Keratinocyte (primary cell): ENCODE data around the gene BMPER. TPM values are rescaled to one million over a fixed set of nuclear protein-coding genes. Genes with fewer than 3 reads are reported as not detected.

ENCODE experiments used
- DNase-seq: peaks from one replicate; pipeline ENCODE4 v3.0.0-alpha.2; 2011; ENCODE audit warnings: low read depth, missing footprints, low spot score
- FAIRE-seq: peaks from 2 replicates; lab custom pipeline; 2011; peaks lifted over from hg19 to GRCh38; lab: Jason Lieb, UNC
- H2AFZ ChIP-seq: 2 replicates; pipeline ENCODE4 v1.6.0; 2012; ENCODE audit warnings: low read length, control low read depth, inconsistent platforms; ENCODE audit not compliant: control insufficient read depth
- H3K27ac ChIP-seq: 2 replicates; pipeline ENCODE4 v1.5.1; 2011; ENCODE audit warnings: low read length; ENCODE audit not compliant: control insufficient read depth, insufficient read depth
- H3K27me3 ChIP-seq: 3 replicates; pipeline ENCODE4 v1.6.0; 2011; ENCODE audit warnings: low read length; ENCODE audit not compliant: control insufficient read depth, insufficient read depth; ENCODE audit errors: extremely low read depth
- H3K36me3 ChIP-seq, 2 experiments: 2 replicates in 1 of 2; 3 replicates in 1 of 2; pipeline ENCODE4 v1.5.1; 2011; ENCODE audit warnings: low read length in 2 of 2, mild to moderate bottlenecking in 1 of 2; ENCODE audit not compliant: control insufficient read depth in 2 of 2, insufficient read depth in 2 of 2; ENCODE audit errors: extremely low read depth in 1 of 2
- H3K4me1 ChIP-seq: 3 replicates; pipeline ENCODE4 v1.5.1; 2011; ENCODE audit warnings: low read length; ENCODE audit not compliant: control insufficient read depth, insufficient read depth; ENCODE audit errors: extremely low read depth
- H3K4me2 ChIP-seq: 3 replicates; pipeline ENCODE4 v1.6.0; 2011; ENCODE audit warnings: low read depth, low read length; ENCODE audit not compliant: control insufficient read depth, insufficient read depth; ENCODE audit errors: extremely low read depth
- H3K4me3 ChIP-seq, 3 experiments: fragments of 200-600 bp in 1 of 3; sonication (generic) in 1 of 3; 2 replicates in 2 of 3; 3 replicates in 1 of 3; pipeline ENCODE4 v1.5.1; 2011 to 2016; ENCODE audit warnings: low read length in 3 of 3, mild to moderate bottlenecking in 3 of 3, control low read depth in 2 of 3, inconsistent platforms in 1 of 3, low read depth in 1 of 3, mixed read lengths in 1 of 3, mixed run types in 1 of 3, moderate library complexity in 1 of 3; ENCODE audit not compliant: control insufficient read depth in 2 of 3, insufficient read depth in 2 of 3; ENCODE audit errors: extremely low read depth in 1 of 3
- H3K79me2 ChIP-seq: 2 replicates; pipeline ENCODE4 v1.6.0; 2012; ENCODE audit warnings: low read length; ENCODE audit not compliant: control insufficient read depth, insufficient read depth
- H3K9ac ChIP-seq: 3 replicates; pipeline ENCODE4 v1.6.0; 2011; ENCODE audit warnings: low read length; ENCODE audit not compliant: control insufficient read depth, insufficient read depth; ENCODE audit errors: extremely low read depth
- H3K9me1 ChIP-seq: 3 replicates; pipeline ENCODE4 v1.6.0; 2011; ENCODE audit warnings: low read length; ENCODE audit not compliant: control insufficient read depth, insufficient read depth; ENCODE audit errors: extremely low read depth
- H3K9me3 ChIP-seq: 2 replicates; pipeline ENCODE4 v1.5.1; 2012; ENCODE audit warnings: low read depth, low read length; ENCODE audit not compliant: control insufficient read depth
- H4K20me1 ChIP-seq: 3 replicates; pipeline ENCODE4 v1.6.0; 2011; ENCODE audit warnings: low read length; ENCODE audit not compliant: control insufficient read depth, insufficient read depth; ENCODE audit errors: extremely low read depth
- EZH2 ChIP-seq: IDR thresholded peaks from one replicate; pipeline ENCODE4 v1.6.1; 2012; ENCODE audit warnings: inconsistent platforms, mild to moderate bottlenecking, low read length, moderate library complexity
- dilution Hi-C: fragments of 300-500 bp; cut with MboI; formaldehyde crosslinking; loops from one replicate; pipeline ENCODE4 v1.7.0; 2020; ENCODE audit warnings: low sequenced_read_pairs; ENCODE audit not compliant: extremely low pct_ligation_motif_present
- polyA plus RNA-seq, 5 experiments: library from polyadenylated mRNA; depleted of rRNA in 3 of 5; stranded (reverse) in 3 of 5; stranded (forward) in 1 of 5; unstranded in 1 of 5; fragments of >200 nt; gene quantifications; 1 replicate in 1 of 5; 2 replicates in 3 of 5; 3 replicates in 1 of 5; pipeline versions ENCODE4 v1.2.1 to v1.2.3, GENCODE V29; 2011 to 2012; ENCODE audit warnings: missing spikeins in 2 of 5, low read depth in 1 of 5, low replicate concordance in 1 of 5
- TF ChIP-seq, protein P1 (sequence below), 3 experiments: IDR thresholded peaks in 1 of 3; conservative IDR thresholded peaks in 1 of 3; optimal IDR thresholded peaks in 1 of 3; 2 replicates in 2 of 3; 3 replicates in 1 of 3; pipeline versions ENCODE3 to v1.5.1; 2011; ENCODE audit warnings: low read length in 3 of 3, mild to moderate bottlenecking in 3 of 3, moderate library complexity in 2 of 3, control low read depth in 1 of 3, inconsistent platforms in 1 of 3; ENCODE audit not compliant: insufficient read depth in 2 of 3; ENCODE audit errors: extremely low read depth in 1 of 3

The BMPER gene
- polyA plus RNA-seq, 1 donor (not counting 4 experiments of a cell fraction or from before 2014, with no cell fraction given) = 0.67 TPM

GRCh38 chr7:34165466-34165865, 260.1 kb downstream of the BMPER start:
- FAIRE-seq = no peak
- no peaks in the 10 kb centered on the region for H4K20me1 ChIP-seq
- no peak overlapping the region for H2AFZ ChIP-seq
- no peaks in the 10 kb centered on the region for H3K27me3 ChIP-seq
- dilution Hi-C loops = no loop called here
- no peak overlapping the region for H3K4me2 ChIP-seq
- DNase-seq = no peak
- no peaks in the 10 kb centered on the region for H3K79me2 ChIP-seq
- no peak overlapping the region for H3K9ac ChIP-seq
- H3K9me3 ChIP-seq = no peaks in the 10 kb centered on the region
- H3K36me3 ChIP-seq = no peaks in the 10 kb centered on the region
- TF ChIP-seq EZH2 = no peak
- TF ChIP-seq, protein P1, sequence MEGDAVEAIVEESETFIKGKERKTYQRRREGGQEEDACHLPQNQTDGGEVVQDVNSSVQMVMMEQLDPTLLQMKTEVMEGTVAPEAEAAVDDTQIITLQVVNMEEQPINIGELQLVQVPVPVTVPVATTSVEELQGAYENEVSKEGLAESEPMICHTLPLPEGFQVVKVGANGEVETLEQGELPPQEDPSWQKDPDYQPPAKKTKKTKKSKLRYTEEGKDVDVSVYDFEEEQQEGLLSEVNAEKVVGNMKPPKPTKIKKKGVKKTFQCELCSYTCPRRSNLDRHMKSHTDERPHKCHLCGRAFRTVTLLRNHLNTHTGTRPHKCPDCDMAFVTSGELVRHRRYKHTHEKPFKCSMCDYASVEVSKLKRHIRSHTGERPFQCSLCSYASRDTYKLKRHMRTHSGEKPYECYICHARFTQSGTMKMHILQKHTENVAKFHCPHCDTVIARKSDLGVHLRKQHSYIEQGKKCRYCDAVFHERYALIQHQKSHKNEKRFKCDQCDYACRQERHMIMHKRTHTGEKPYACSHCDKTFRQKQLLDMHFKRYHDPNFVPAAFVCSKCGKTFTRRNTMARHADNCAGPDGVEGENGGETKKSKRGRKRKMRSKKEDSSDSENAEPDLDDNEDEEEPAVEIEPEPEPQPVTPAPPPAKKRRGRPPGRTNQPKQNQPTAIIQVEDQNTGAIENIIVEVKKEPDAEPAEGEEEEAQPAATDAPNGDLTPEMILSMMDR (optimal IDR thresholded peaks at IDR 0.05 in 1 of 3, IDR thresholded peaks at IDR 0.05 in 1 of 3, conservative IDR thresholded peaks at IDR 0.05 in 1 of 3; ENCODE audit: extremely low read depth in 1 of 3, insufficient read depth in 2 of 3, low read length in 3 of 3) = no peak
- no peak overlapping the region for H3K27ac ChIP-seq
- H3K4me1 ChIP-seq = no peaks in the 10 kb centered on the region
- H3K4me3 ChIP-seq = no peak overlapping the region
- no peaks in the 10 kb centered on the region for H3K9me1 ChIP-seq

- peak; percentile 9 for FAIRE-seq
These were observed 260.7 kb downstream of the BMPER start for GRCh38 chr7:34165927-34166550.

More at GRCh38 chr7:34165927-34166550, 260.7 kb downstream of the BMPER start:
- TF ChIP-seq, protein P1 (optimal IDR thresholded peaks at IDR 0.05 in 1 of 3, IDR thresholded peaks at IDR 0.05 in 1 of 3, conservative IDR thresholded peaks at IDR 0.05 in 1 of 3; ENCODE audit: extremely low read depth in 1 of 3, insufficient read depth in 2 of 3, low read length in 3 of 3) = peak; percentile 12 to 64 (median 40)
- no peak for TF ChIP-seq EZH2
- H3K79me2 ChIP-seq = no peaks in the 10 kb centered on the region
- H3K4me2 ChIP-seq = no peak overlapping the region
- no peaks in the 10 kb centered on the region for H3K36me3 ChIP-seq
- H3K9ac ChIP-seq = no peak overlapping the region
- no peak overlapping the region for H3K4me3 ChIP-seq
- no peaks in the 10 kb centered on the region for H3K9me3 ChIP-seq
- DNase-seq = no peak
- H3K27ac ChIP-seq = no peak overlapping the region
- no peaks in the 10 kb centered on the region for H3K4me1 ChIP-seq
- dilution Hi-C loops = no loop called here
- H4K20me1 ChIP-seq = no peaks in the 10 kb centered on the region
- no peak overlapping the region for H2AFZ ChIP-seq
- H3K27me3 ChIP-seq = no peaks in the 10 kb centered on the region
- H3K9me1 ChIP-seq = no peaks in the 10 kb centered on the region
